HG03460 (cell line): ENCODE data around the gene TIMM23.
"Not testable (repeated sequence)": the region's sequence is repeated elsewhere in the genome, so short reads cannot be mapped to it uniquely, and the experiment has no call there.

Experiments used
- ATAC-seq: cut with Tn5 transposase; IDR thresholded peaks from one replicate; pipeline ENCODE4 v1.9.1; 2021; ENCODE audit not compliant: unreplicated experiment

The TIMM23 gene

DNA sequence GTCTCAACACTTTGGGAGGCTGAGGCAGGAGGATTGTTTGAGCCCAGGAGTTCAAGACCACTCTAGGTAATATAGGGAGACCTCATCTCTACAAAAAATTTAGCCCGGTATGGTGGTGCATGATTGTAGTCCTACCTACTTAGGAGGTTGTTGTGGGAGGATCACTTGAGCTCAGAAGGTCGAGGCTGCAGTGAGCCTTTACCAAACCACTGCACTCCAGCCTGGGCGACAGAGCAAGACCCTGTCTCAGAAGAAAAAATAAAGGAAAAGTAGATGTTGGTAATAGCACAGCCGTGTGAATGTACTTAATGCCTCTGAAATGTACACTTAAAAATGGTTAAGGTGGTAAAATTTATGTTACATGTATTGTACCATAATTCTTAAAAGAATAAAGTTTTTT lies 25.3 kb downstream of the TIMM23 start:
- ATAC-seq, result no peak

DNA sequence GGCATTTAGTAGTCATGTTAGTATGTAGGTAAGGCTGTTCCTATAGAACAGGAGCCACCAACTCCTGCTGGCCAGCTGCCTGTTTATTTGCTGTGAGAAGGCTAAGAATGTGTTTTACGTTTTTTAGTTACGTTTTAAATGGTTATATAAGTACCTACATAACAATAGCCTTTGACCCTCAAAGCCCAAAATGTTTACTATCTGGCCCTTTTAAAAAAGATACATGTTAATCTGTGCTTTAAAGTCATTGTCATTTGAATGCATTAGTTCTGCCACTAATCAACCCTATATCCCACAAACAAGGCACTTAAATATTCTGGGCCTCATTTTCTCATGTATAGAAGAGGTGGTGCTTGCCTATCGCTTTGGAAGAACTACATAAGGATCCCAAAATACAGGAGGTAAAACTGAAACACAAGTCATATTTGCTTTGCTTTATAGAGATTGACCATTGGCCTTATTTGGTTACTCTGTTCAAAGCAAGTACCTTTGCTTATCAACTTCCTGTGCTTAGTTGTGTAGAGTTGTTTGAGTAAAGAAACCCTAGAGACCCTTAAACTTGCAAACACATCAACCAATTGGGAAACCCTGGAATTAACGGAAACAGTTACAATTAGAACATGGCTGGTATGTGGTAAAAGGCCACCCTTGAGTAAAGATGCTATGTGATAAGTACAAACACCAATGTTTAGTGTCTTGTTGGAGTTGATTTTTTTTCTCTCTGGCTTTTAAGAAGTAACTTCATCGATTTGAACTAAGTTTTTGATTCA lies 25.9 kb downstream of the TIMM23 start:
- no peak for ATAC-seq

DNA sequence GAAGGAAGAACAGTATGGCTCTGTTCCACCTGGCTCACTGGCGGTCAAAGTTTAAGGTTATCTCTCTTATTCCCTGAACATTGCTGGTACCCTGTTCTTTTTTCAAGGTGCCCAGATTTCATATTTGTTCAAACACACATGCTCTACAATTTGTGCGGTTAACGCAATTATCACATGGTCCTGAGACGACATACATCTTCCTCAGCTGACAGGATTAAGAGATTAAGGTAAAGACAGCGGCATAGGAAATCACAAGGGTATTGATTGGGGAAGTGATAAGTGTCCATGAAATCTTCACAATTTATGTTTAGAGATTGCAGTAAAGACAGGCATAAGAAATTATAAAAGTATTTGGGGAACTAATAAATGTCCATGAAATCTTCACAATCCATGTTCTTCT lies 27.7 kb downstream of the TIMM23 start:
- ATAC-seq, result not testable (repeated sequence)

DNA sequence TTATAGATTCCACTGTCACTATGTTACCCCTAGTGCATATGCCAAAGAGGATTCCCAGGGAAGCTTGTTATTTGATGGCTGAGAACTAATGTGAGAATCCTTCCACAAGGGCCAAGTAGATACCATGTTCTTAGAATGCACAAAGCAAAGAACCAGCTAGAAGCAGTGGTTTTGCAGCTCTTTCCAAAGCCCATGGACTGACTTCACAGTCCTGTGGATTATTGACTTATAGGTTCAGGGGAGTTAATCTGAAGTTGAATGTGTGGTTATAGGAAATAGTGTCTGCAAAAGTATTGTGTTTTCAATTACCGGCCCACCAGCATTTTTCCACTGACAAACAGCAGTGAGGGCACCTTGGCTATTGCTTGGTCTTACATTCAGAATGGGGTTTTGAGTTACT lies 28.2 kb downstream of the TIMM23 start:
- ATAC-seq, result no peak

DNA sequence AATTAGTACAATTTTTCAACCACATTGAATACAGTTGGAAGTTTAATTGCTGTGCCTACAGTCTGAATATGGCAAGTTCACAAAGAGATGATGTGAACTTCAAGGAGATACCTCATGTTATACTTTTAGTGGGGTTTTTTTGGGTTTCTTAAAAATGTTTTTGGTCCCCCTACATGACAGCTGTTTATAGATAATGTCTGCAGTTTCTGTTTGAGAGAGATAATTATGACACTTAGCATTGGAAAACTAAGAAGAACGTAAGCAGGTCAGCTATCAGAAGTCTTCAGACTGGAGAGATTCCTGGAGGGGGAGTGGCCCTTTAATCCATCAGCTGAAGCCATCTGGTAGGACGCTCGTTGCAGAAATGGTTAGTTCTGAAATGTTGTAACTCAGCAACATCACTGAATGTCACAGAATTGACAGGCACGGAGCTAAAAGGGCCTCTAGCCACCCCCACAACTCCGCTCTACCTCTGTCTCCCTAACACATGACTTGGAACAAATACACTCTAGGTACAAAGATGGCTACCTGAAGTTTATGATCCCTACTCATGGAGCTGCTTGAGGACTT lies 29.0 kb downstream of the TIMM23 start:
- ATAC-seq, result no peak

DNA sequence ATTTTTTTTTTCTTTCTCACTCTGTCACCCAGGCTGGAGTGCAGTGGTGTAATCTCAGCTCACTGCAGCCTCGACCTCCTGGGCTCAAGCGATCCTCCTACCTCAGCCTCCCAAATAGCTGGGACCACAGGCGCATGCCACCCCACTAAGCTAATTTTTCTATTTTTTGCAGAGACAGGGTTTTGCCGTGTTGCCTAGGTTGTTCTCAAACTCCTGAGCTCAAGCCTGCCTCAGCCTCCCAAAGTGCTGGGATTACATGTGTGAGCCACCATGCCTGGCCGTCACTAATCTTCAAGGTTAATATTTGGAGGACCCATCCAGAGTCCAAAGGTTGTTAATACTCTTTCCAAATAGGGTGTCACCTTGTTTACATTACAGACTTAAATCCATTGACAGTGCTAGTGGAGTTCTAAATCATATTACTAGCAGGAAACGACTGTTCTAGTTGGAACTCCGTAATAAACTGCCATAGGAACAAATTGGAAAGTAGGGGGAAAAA lies 29.9 kb downstream of the TIMM23 start:
- not testable (repeated sequence) for ATAC-seq

DNA sequence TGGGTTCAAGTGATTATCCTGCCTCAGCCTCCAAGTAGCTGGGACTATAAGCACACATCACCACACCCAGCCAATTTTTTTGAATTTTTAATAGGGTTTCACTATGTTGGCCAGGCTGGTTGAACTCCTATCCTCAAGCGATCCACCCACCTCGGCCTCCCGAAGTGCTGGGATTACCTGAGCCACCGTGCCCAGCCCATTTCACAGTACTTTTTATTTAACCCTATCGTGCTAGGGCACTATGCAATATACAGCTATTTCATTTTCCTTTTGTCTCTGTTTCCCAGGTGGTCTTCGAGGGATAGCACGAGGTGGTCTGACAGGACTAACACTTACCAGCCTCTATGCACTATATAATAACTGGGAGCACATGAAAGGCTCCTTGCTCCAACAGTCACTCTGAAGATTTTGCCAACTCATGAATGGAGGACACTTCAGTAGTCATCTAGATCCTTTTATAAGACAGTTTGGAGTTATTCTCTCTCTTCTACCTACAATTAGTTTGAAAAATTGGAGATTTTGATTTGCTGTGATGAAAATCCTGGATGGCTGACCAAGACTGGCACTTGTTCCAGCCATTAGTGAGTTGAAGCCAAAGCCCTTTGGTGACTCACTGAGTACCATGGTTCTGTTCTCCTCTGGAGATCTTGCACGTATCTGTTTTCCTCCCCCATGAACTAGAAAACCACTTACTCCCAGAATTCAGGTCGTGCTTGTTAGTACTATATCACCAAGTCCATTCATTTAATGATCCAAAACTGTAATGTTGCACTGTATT lies 30.8 kb downstream of the TIMM23 start:
- ATAC-seq, result no peak

DNA sequence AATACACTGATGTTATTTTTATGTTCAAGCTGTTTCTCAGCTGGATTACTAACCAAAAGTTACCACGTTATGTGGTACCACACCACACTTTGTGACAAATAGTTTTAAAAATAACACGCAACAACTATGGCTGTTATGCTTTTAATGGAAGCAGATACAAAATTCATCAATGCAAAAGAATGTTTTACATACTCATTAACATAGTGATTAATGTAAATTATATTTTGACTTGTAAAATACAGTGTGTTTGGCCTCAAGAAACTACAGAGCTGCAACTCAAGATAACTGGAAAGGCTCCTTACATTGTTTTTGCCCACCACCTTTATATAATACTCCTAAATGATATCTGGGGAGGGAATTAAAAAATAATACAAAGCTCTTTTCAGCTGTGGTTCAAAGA lies 32.7 kb downstream of the TIMM23 start:
- ATAC-seq, result no peak

DNA sequence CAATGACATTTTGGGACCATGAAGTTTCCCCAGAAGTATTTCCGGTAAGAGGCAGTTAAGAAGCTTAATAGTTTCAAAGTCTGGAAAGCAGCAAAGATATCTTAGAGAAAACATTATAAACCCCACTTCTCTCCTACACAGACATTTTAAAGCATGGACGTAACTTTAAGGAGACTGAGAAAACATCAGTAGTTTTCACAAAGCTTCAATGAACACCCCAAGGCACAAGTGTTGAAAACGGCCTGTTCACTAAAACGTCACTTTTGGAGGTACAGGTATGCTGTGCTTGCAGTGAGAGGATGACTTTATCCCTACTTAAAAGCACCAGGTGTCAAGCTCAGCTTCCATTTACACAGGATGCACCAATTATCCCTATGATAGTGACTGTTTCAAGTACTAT lies 33.1 kb downstream of the TIMM23 start:
- ATAC-seq, result no peak

DNA sequence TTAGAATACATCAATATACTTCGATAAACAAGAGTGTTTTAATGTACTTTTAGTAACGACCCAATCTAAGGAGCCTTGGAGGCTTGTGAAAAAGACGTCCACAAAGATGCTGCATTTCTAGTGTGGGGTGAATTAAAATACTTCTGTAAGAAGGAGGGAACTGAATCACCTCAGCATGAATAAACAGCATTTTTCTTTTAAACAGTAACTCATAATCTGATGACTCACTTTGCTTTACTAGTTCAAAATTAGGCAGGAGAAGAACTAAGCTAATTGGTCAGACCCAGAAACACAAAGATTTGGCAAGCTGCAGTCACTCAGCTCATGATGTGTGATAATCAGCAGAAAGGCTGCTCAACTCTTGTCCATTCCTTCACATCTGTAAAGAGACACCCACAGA lies 33.9 kb downstream of the TIMM23 start:
- ATAC-seq, result no peak

DNA sequence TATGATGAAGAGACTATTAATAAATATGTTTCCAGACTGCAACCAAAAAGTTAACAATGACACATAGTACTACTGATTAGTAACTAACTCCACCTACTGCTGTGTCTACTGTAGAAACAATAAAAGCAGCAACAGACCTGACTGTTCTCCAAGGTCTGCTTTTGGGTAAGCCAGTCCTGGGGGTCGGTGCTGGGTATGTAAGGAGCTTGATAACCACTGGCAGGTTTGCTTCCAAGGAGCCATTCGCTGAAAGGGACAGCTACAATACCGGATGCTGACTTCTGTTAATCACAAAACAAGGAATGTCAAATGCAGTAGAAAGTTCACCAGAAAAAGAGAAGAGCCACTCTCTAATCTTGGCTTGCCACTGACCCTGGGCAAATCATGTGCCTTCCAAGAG lies 40.5 kb downstream of the TIMM23 start:
- ATAC-seq, result no peak

DNA sequence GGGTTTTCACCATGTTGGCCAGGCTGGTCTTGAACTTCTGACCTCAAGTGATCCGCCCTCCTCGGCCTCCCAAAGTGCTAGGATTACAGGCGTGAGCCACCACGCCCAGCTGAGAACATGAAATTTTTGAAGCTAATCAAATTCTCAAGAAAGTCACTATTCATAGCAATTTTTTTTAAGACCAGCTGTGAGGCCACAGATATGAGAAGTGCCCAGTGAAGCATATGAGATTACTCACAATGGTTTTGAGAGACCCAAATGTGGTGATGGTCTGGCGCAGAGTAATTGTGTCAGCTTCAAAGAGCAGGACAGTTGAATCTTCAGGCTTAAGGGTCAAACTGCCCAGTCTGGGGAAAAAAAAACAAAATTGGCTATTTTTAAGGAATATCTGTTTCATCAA lies 41.9 kb downstream of the TIMM23 start:
- ATAC-seq, result no peak

DNA sequence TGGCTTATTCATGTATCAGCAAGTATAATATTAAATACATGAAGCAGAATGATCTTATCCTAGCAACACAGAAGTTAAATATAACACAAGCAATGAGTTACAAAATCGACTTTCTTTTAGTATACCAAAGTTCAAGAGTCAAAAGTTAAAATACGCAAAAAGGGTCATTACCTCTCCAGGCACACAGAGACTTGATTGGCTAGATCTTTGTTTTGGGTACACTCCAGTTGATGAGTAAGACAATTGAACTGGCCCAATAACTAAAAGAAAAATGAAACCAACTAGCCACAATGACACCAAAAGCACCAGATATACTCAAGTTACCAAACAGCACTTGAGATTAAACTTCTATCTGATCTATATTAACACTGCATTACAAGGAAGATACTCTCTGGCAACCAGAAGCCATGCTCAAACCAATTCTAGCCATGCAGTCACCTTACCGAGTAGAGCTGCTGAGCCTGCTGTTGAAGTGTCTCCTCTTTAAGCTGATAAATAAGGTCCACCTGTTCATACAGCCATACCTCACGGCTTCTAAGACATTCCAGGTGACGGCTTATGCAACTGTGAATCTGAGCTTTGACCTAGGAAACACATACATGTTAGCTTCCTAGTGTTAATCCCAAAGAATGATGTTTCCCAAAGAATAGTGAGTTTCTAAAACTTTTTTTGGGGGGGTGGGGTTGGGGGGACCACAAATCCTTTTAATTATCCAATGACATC lies 42.6 kb downstream of the TIMM23 start:
- ATAC-seq, result no peak

DNA sequence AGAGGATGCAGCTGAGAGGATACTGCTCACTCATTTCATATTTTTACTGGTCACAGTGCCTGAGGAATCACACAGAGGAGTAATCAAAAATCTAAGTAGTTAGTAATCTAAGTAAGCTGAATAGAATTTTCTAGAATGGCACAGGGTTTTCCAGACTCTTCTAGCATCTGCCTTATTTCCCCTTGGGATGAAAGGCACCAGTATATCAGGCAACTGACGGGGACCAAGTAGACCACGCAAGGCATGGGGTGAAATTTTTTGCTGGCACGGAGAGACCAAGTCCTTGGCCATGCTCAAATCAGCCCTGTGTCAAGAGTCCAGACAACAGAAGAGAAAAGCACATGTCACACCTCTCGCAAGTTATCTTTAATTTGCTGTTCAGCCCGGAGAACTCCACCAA lies 43.9 kb downstream of the TIMM23 start:
- no peak for ATAC-seq

DNA sequence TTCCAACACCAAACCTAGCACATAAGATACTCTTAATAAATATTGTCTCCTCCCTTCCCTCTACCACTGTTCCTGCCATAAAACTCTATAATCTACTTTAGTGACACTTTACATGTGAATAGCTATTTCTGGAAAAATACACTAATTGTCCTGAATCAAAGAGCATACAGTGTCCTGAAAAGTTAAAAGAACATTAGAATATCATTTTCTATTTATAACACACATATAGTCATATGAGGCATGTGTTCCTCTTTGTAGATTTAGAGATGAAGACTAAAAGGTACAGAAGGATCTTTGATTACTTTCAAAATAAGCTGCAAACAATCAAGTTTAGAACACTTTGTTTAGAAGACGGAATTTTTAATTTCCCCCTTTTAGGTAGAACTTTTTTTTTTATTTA lies 44.5 kb downstream of the TIMM23 start:
- no peak for ATAC-seq

DNA sequence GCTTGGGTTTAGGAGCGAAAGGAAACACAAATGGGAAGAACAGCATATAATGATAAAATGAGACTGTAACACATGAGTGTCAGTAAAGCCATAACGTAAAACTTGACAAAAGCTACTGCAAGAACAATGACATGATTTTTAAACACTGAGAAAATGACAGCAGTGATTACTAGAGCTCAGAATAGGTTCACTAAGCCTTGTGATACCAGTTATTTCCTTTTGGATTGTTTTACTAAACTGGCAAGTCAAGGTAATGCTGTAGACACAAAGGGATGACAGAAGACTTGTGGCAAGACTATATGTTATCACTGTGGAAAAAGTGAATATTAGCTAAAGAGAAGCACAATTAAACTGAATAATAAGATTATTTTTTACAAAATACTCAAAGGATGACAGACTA lies 45.4 kb downstream of the TIMM23 start:
- ATAC-seq, result no peak

DNA sequence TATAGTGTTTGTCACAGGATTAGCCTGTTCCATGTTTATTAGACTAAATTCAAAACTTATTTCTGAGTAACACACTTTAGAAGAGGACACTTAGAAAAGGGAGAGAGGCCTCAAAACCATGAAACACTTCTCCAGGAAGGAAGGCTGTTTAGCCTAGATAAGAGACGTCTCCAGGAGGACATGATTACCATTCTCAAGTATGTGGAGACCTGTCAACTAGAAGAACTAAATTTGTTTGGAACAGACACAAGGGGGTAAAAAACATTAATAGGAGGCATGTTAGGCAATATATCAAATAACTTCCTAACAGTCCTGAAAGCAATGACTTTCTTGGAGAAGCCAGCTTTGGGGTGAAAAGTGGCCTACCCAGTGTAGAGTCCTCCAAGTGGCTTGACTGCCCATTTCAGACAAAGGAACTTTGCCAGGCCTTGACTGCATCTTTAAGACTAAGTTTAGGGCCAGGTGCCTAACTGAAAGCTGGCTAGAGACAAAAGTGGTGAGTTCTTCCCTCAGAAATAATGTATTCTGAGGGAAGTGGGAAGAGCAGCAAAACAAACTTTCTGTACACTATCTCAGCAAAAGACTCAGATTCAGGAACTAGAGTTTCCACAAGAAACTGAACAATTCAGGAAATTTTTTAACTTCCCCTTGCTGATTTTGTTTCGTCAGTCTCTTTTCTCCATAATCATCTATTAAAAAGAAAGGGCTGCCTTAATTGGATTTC lies 46.3 kb downstream of the TIMM23 start:
- ATAC-seq, result no peak

DNA sequence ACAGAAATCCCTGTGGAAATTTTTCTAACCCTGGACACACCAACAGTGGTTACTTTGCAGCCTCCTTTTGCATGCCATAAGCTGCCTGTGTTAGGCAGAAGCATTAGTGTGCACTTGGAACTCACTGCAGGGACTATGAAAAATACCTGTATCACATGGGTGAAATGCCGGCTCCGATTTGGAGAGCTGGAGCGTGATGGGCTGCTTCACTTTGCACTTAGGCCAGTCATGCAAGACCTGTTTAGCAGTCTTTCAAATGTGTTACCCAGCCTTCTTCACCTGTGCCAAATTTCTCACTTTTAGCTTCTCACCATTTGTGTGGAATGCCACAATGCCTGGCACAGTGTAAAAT lies 46.9 kb downstream of the TIMM23 start:
- no peak for ATAC-seq

DNA sequence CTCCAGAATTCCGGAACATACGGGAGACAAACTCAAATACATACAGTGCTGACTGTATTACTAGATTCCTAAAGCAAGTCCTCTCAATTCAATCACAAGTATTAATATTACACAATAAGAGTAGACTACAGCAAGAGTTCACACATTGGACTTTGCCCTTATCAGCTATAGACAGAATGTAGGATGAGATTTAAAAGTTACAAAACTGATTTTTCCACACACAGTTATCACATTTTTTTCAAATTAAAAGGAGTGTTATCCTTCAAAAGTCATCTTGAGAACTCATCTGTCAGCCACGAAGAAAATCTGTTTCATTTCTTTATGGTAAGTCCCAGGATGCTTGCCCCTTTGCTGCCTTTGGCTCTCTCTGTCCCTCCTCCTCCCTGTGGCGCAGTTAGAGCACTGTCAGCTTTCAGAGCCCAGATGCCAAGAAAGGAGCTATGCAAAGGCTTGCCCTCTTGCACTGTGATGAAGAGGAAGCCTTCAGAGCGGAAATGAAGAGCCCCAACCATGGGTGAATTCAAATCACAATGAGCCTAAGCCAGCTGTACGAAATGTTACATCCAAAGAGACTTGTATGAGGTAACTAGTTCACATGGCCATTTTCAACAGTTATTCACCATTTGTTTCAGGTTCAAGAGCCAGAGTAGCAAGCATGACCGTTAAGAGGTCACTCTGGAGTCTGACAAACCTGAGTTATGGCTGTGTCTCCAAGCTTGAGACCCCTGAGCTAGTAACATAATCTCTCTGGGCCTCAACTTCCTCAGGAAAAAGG lies 47.5 kb downstream of the TIMM23 start:
- no peak for ATAC-seq

DNA sequence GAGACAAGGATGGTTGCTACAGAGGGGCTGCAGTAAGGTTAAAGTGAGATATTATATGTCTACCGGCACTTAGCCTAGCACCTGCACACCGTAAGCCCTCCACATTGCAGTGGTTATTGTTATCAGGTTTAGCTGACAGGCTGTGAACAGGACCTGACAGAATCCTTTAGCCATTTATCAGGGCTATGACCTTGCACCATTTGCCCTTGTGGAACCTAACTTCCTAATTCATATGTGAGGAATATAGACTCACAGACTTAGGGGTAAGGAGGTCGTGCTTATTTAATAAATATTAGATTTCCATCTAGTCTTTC lies 48.0 kb downstream of the TIMM23 start:
- no peak for ATAC-seq
